Lower lobe of right lung (tissue), 2 donors: ENCODE data around the gene TBC1D4. TPM values are rescaled to one million over a fixed set of nuclear protein-coding genes. Genes with fewer than 3 reads are reported as not detected.

ENCODE experiments used
- ATAC-seq, 2 donors: fragments of 200-7000 bp; cut with Tn5 transposase; one replicate each; pipeline ENCODE4 v1.9.1; 2020 to 2022; ENCODE audit warnings: mild to moderate bottlenecking in 2 of 2, moderate library complexity in 2 of 2
- DNase-seq: peaks from one replicate; pipeline ENCODE4 v3.0.0-alpha.2; 2020
- H3K27ac ChIP-seq: fragments of 200-600 bp; one replicate; pipeline ENCODE4 v1.8.0; 2022
- H3K27me3 ChIP-seq: fragments of 200-600 bp; one replicate; pipeline ENCODE4 v1.8.0; 2022; ENCODE audit warnings: low read depth
- H3K36me3 ChIP-seq: fragments of 200-600 bp; one replicate; pipeline ENCODE4 v1.8.0; 2022; ENCODE audit warnings: mild to moderate bottlenecking
- H3K4me1 ChIP-seq: fragments of 200-600 bp; one replicate; pipeline ENCODE4 v1.8.0; 2022
- H3K4me3 ChIP-seq: fragments of 200-600 bp; one replicate; pipeline ENCODE4 v1.8.0; 2022; ENCODE audit warnings: mild to moderate bottlenecking
- H3K9me3 ChIP-seq: fragments of 200-600 bp; one replicate; pipeline ENCODE4 v1.8.0; 2022
- CTCF ChIP-seq: fragments of 200-600 bp; IDR thresholded peaks from one replicate; pipeline ENCODE4 v1.8.0; 2022; ENCODE audit warnings: antibody characterized with exemption, mild to moderate bottlenecking
- intact Hi-C: fragments of 100-400 bp; cut with DNase I; formaldehyde crosslinking; loops from one replicate; pipeline ENCODE4 v1.11.0; 2022
- long read RNA-seq: library from polyadenylated mRNA; unstranded; transcript quantifications from one replicate; pipeline ENCODE4 v2.0.0, GENCODE V29; 2021
- total RNA-seq: library from RNA; stranded (reverse); fragmentation: NEBNext Ultra II Directional; extraction: Animal tissue kit (Norgen Biotek cat#: 25700); gene quantifications from one replicate; pipeline ENCODE4 v1.2.1, GENCODE V29; 2021
- donor health status: DM: no; HTN: yes; CAD: no; lungs with severe emphysema.

TBC1D4 gene
- 30.4 TPM for total RNA-seq
- long read RNA-seq, full-length matches to known transcripts, result 3 of 48 reads
- long read RNA-seq, partial matches to known transcripts, result 33 of 48 reads
- long read RNA-seq, other reads (novel, unspliced or antisense), result 12 of 48 reads

GRCh38 chr13:75482070-75482819, at the start of gene TBC1D4:
Gene TBC1D4 (minus strand): TSS chr13:75482169. CDS start chr13:75481767, 402 bp downstream.
- no peaks in the 10 kb centered on the region for H3K36me3 ChIP-seq
- H3K4me3 ChIP-seq, result peak within 1 kb of the TSS; percentile 88
- intact Hi-C loops, result no loop called here
- peak; percentile 75 for TF ChIP-seq CTCF
- H3K4me1 ChIP-seq, result peaks cover 25% of the 10 kb centered on the region
- peak; percentile 92 to 94 for ATAC-seq
- peak within 1 kb of the TSS; percentile 74 for H3K27ac ChIP-seq
- H3K27me3 ChIP-seq, result no peaks in the 10 kb centered on the region
- peak; percentile 92 for DNase-seq
- no peaks in the 10 kb centered on the region for H3K9me3 ChIP-seq

- H3K4me3 ChIP-seq, result no peak overlapping the region
Measured at GRCh38 chr13:75530549-75530961, 48.6 kb upstream of the TBC1D4 start.

GRCh38 chr13:75521956-75522355, 40.0 kb upstream of the TBC1D4 start:
- Histone ChIP-seq H3K9me3 (no peaks in the 10 kb centered on the region), H3K4me1 (no peaks in the 10 kb centered on the region), H3K4me3 (no peak overlapping the region), H3K36me3 (peaks cover 13% of the 10 kb centered on the region), H3K27ac (no peak overlapping the region), H3K27me3 (no peaks in the 10 kb centered on the region)
- no peak for ATAC-seq
- no peak for DNase-seq
- intact Hi-C loops, result no loop called here
- no peak for TF ChIP-seq CTCF

More at GRCh38 chr13:75530549-75530961, 48.6 kb upstream of the TBC1D4 start:
- no peaks in the 10 kb centered on the region for H3K27me3 ChIP-seq
- no peak for TF ChIP-seq CTCF
- no peak for ATAC-seq
- H3K4me1 ChIP-seq, result no peaks in the 10 kb centered on the region
- intact Hi-C loops, result no loop called here
- H3K9me3 ChIP-seq, result no peaks in the 10 kb centered on the region
- no peak overlapping the region for H3K27ac ChIP-seq
- H3K36me3 ChIP-seq, result peaks cover 44% of the 10 kb centered on the region
- no peak for DNase-seq

- intact Hi-C loops, result no loop called here
- no peak overlapping the region for H3K27ac ChIP-seq
- no peak overlapping the region for H3K4me3 ChIP-seq
- no peak for ATAC-seq
- H3K4me1 ChIP-seq, result no peaks in the 10 kb centered on the region
- H3K9me3 ChIP-seq, result no peaks in the 10 kb centered on the region
- H3K27me3 ChIP-seq, result no peaks in the 10 kb centered on the region
- no peak for TF ChIP-seq CTCF
- DNase-seq, result no peak
- no peaks in the 10 kb centered on the region for H3K36me3 ChIP-seq
Measured at GRCh38 chr13:75518439-75519088, 36.6 kb upstream of the TBC1D4 start.

- intact Hi-C loops, result no loop called here
- H3K4me1 ChIP-seq, result no peaks in the 10 kb centered on the region
Measured at GRCh38 chr13:75514080-75514995, 32.4 kb upstream of the TBC1D4 start.

More at GRCh38 chr13:75514080-75514995, 32.4 kb upstream of the TBC1D4 start:
- no peaks in the 10 kb centered on the region for H3K27me3 ChIP-seq
- DNase-seq, result no peak
- no peaks in the 10 kb centered on the region for H3K9me3 ChIP-seq
- H3K27ac ChIP-seq, result no peak overlapping the region
- no peaks in the 10 kb centered on the region for H3K36me3 ChIP-seq
- ATAC-seq, result no peak
- no peak overlapping the region for H3K4me3 ChIP-seq
- no peak for TF ChIP-seq CTCF
